ENCODE data around the gene VPS45.

VPS45 gene

GRCh38 chr1:150060260-150060659, 7.3 kb upstream of the VPS45 start:
- no peaks in the 10 kb centered on the region for H3K27me3 ChIP-seq (ENCODE audit: insufficient read depth, poor library complexity, severe bottlenecking)
- no peak for DNase-seq (ENCODE audit: low read depth in 1 of 2, low spot score in 1 of 2)

GRCh38 chr1:150061632-150062101, 5.9 kb upstream of the VPS45 start:
- TF ChIP-seq REST (IDR thresholded peaks at IDR 0.05; ENCODE audit: insufficient replicate concordance, low read depth) (no peak), GABPA (IDR thresholded peaks at IDR 0.05; ENCODE audit: low read depth) (no peak), CTCF (IDR thresholded peaks at IDR 0.05; ENCODE audit: insufficient read depth, low read length) (no peak), SPI1 (IDR thresholded peaks at IDR 0.05; ENCODE audit: borderline replicate concordance, low read depth) (no peak), POLR2AphosphoS5 (IDR thresholded peaks at IDR 0.05; ENCODE audit: low read depth) (no peak)
- Histone ChIP-seq H3K4me3 (replicated peaks; ENCODE audit: insufficient read depth, low read length) (no peak overlapping the region), H3K27ac (replicated peaks) (no peak overlapping the region), H3K27me3 (ENCODE audit: insufficient read depth, poor library complexity, severe bottlenecking) (no peaks in the 10 kb centered on the region)
- DNase-seq (ENCODE audit: low read depth in 1 of 2, low spot score in 1 of 2): no peak

More at GRCh38 chr1:150060260-150060659, 7.3 kb upstream of the VPS45 start:
- Histone ChIP-seq H3K4me3 (replicated peaks; ENCODE audit: insufficient read depth, low read length) (no peak overlapping the region), H3K27ac (replicated peaks) (no peak overlapping the region)
- TF ChIP-seq SPI1 (IDR thresholded peaks at IDR 0.05; ENCODE audit: borderline replicate concordance, low read depth) (no peak), CTCF (IDR thresholded peaks at IDR 0.05; ENCODE audit: insufficient read depth, low read length) (no peak), POLR2AphosphoS5 (IDR thresholded peaks at IDR 0.05; ENCODE audit: low read depth) (no peak), REST (IDR thresholded peaks at IDR 0.05; ENCODE audit: insufficient replicate concordance, low read depth) (no peak), GABPA (IDR thresholded peaks at IDR 0.05; ENCODE audit: low read depth) (no peak)

- Histone ChIP-seq H3K27me3 (ENCODE audit: insufficient read depth, poor library complexity, severe bottlenecking) (no peaks in the 10 kb centered on the region), H3K4me3 (replicated peaks; ENCODE audit: insufficient read depth, low read length) (no peak overlapping the region), H3K27ac (replicated peaks) (no peak overlapping the region)
- no peak for DNase-seq (ENCODE audit: low read depth in 1 of 2, low spot score in 1 of 2)
- TF ChIP-seq GABPA (IDR thresholded peaks at IDR 0.05; ENCODE audit: low read depth) (no peak), SPI1 (IDR thresholded peaks at IDR 0.05; ENCODE audit: borderline replicate concordance, low read depth) (no peak), CTCF (IDR thresholded peaks at IDR 0.05; ENCODE audit: insufficient read depth, low read length) (no peak), POLR2AphosphoS5 (IDR thresholded peaks at IDR 0.05; ENCODE audit: low read depth) (no peak), REST (IDR thresholded peaks at IDR 0.05; ENCODE audit: insufficient replicate concordance, low read depth) (no peak)
These were observed 5.5 kb upstream of the VPS45 start for GRCh38 chr1:150062113-150062512.
